ENCODE results near the gene SRSF4.

The SRSF4 gene

GRCh38 chr1:29201595-29202051, 19.9 kb upstream of the SRSF4 start:
- TF ChIP-seq, protein P1, sequence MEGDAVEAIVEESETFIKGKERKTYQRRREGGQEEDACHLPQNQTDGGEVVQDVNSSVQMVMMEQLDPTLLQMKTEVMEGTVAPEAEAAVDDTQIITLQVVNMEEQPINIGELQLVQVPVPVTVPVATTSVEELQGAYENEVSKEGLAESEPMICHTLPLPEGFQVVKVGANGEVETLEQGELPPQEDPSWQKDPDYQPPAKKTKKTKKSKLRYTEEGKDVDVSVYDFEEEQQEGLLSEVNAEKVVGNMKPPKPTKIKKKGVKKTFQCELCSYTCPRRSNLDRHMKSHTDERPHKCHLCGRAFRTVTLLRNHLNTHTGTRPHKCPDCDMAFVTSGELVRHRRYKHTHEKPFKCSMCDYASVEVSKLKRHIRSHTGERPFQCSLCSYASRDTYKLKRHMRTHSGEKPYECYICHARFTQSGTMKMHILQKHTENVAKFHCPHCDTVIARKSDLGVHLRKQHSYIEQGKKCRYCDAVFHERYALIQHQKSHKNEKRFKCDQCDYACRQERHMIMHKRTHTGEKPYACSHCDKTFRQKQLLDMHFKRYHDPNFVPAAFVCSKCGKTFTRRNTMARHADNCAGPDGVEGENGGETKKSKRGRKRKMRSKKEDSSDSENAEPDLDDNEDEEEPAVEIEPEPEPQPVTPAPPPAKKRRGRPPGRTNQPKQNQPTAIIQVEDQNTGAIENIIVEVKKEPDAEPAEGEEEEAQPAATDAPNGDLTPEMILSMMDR (IDR thresholded peaks at IDR 0.05; ENCODE audit: low read depth, low read length, missing control alignments) = no peak

DNA sequence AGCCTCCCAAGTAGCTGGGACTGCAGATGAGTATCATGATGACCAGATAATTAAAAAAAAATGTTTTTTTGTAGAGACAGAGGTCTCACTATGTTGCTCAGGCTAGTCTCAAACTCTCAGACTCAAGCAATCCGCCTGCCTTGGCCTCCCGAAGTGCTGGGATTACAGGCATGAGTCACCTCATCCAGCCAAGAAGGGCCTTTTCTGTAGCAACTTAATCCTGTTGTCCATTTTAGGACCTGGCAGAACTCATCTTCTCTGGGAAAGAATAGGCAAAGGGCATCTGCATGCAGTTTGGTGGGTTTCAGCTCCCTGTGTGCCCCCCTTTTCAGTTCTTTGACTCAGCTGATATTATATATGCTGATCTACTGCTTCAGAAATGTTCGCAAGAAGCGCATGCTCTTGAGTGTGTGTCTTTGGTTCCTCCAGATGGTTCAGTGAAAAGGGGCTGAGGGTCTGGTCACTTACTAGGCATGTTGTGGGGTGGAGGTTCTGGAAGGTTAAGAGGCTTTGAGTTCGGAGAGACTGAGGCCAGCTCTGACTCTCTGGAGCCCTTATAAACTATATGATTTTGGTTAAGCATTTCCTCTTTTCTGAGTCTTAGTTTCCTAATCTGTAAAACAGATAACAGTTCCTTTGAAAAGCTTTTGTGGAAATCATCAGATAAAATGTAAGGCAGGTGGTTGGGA, 19.4 kb upstream of the SRSF4 start:
- no peak for DNase-seq (ENCODE audit: extremely low read depth, low read depth)
- TF ChIP-seq, protein P1 (IDR thresholded peaks at IDR 0.05; ENCODE audit: low read depth, low read length, missing control alignments) = no peak
- no peak overlapping the region for H3K4me3 ChIP-seq (replicated peaks; ENCODE audit: low read depth, low read length)

More at GRCh38 chr1:29201595-29202051, 19.9 kb upstream of the SRSF4 start:
- no peak for DNase-seq (ENCODE audit: extremely low read depth, low read depth)
- H3K4me3 ChIP-seq (replicated peaks; ENCODE audit: low read depth, low read length) = no peak overlapping the region

GRCh38 chr1:29197993-29198392, 16.3 kb upstream of the SRSF4 start:
- TF ChIP-seq, protein P1 (IDR thresholded peaks at IDR 0.05; ENCODE audit: low read depth, low read length, missing control alignments) = no peak
- H3K4me3 ChIP-seq (replicated peaks; ENCODE audit: low read depth, low read length) = no peak overlapping the region
- DNase-seq (ENCODE audit: extremely low read depth, low read depth) = no peak

GRCh38 chr1:29197590-29197924, 15.9 kb upstream of the SRSF4 start:
- H3K4me3 ChIP-seq (replicated peaks; ENCODE audit: low read depth, low read length) = no peak overlapping the region
- no peak for DNase-seq (ENCODE audit: extremely low read depth, low read depth)
- TF ChIP-seq, protein P1 (IDR thresholded peaks at IDR 0.05; ENCODE audit: low read depth, low read length, missing control alignments) = peak; percentile 54

GRCh38 chr1:29196863-29197589, 15.3 kb upstream of the SRSF4 start:
- H3K4me3 ChIP-seq (replicated peaks; ENCODE audit: low read depth, low read length) = no peak overlapping the region
- DNase-seq (ENCODE audit: extremely low read depth, low read depth) = peak; percentile 59
- TF ChIP-seq, protein P1 (IDR thresholded peaks at IDR 0.05; ENCODE audit: low read depth, low read length, missing control alignments) = no peak

DNA sequence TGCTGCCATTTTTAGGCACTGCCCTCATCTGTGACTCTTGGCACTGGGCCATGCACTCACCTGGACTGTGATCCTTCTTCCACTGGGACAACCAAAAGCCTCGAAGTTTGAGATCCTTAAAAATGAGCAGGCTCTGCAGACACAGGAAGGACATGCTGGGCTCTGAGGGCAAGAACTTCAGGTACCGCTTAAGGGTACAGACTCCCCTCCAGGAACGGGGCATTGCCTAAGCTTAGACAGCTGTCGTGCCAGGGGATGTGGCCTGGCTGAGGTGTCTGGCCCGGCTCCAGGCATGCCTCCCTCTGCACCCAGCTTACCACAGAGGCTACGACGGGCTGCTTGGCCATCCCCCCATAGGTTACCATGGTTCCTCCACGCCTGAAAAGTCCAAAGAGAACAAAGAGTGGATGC, 14.2 kb upstream of the SRSF4 start:
- H3K4me3 ChIP-seq (replicated peaks; ENCODE audit: low read depth, low read length) = no peak overlapping the region
- TF ChIP-seq, protein P1 (IDR thresholded peaks at IDR 0.05; ENCODE audit: low read depth, low read length, missing control alignments) = no peak
- DNase-seq (ENCODE audit: extremely low read depth, low read depth) = no peak
